Transverse colon (tissue), 4 donors: Measurements from ENCODE around the gene SLC2A4. TPM values are rescaled to one million over a fixed set of nuclear protein-coding genes. Genes with fewer than 3 reads are reported as not detected.
A peak's percentile ranks its signal among the peaks of the same experiment; 100 is the strongest.

Experiments
- DNase-seq: peaks from one replicate; pipeline ENCODE4 v3.0.0-alpha.2; 2019
- H3K27ac ChIP-seq, 4 donors: fragments of 200-600 bp; sonication (generic); 2 replicates each; pipeline ENCODE4 v1.5.1; 2016 to 2018; ENCODE audit warnings: inconsistent platforms in 4 of 4
- H3K27me3 ChIP-seq: fragments of 200-600 bp; sonication (generic); 2 replicates; pipeline ENCODE4 v1.5.1; 2017; ENCODE audit warnings: inconsistent platforms
- H3K36me3 ChIP-seq, 4 donors: fragments of 200-600 bp; sonication (generic); 2 replicates each; pipeline ENCODE4 v1.5.1; 2017 to 2019; ENCODE audit warnings: inconsistent platforms in 4 of 4
- H3K4me1 ChIP-seq, 4 donors: fragments of 200-600 bp; sonication (generic); 2 replicates each; pipeline ENCODE4 v1.5.1; 2017 to 2020; ENCODE audit warnings: inconsistent platforms in 4 of 4
- H3K4me3 ChIP-seq, 4 donors: fragments of 200-600 bp; sonication (generic); 1 replicate in 1 of 4; 2 replicates in 3 of 4; pipeline versions ENCODE4 v1.5.1 to v1.6.1; 2017 to 2019; ENCODE audit warnings: inconsistent platforms in 4 of 4
- H3K9me3 ChIP-seq, 2 donors: fragments of 200-600 bp; sonication (generic); 2 replicates each; pipeline ENCODE4 v1.5.1; 2017 to 2019; ENCODE audit warnings: inconsistent platforms in 2 of 2
- EP300 ChIP-seq: sonication (generic); formaldehyde crosslinking; IDR thresholded peaks from one replicate; pipeline ENCODE4 v1.6.1; 2017; ENCODE audit warnings: antibody characterized with exemption, low read depth
- POLR2A ChIP-seq: fragments of 450-650 bp; IDR thresholded peaks from one replicate; pipeline ENCODE4 v1.6.1; 2016; ENCODE audit warnings: antibody characterized with exemption, mild to moderate bottlenecking, moderate library complexity
- POLR2AphosphoS5 ChIP-seq, 3 donors: sonication (generic); formaldehyde crosslinking; IDR thresholded peaks; one replicate each; pipeline ENCODE4 v1.6.1; 2016; ENCODE audit warnings: antibody characterized with exemption in 3 of 3
- WGBS, 2 donors: methylation state at CpG; one replicate each; pipeline ENCODE4 v1.1.5; 2018; ENCODE audit warnings: low coverage in 1 of 2; 5-methylcytosine and 5-hydroxymethylcytosine counted together
- in situ Hi-C, 4 donors: fragments of 200-750 bp; cut with MboI; loops; one replicate each; pipeline versions ENCODE4 v1.15.0 to v1.15.1; 2017; ENCODE audit warnings: low sequenced_read_pairs in 3 of 4, low pct_ligation_motif_present in 1 of 4, low pct_unique_long_range_greater_than_20kb in 1 of 4
- intact Hi-C: fragments of 100-400 bp; cut with DNase I; formaldehyde crosslinking; loops from one replicate; pipeline ENCODE4 v1.15.1; 2023; ENCODE audit warnings: low total_unique reads
- total RNA-seq, 4 donors: library from RNA; depleted of rRNA; stranded (reverse); fragments of >200 nt; gene quantifications; one replicate each; pipeline ENCODE4 v1.1.0, GENCODE V29; 2016
- TF ChIP-seq, protein P1 (sequence below), 5 experiments: fragments of 200-600 bp in 3 of 5; fragments of 450-650 bp in 2 of 5; sonication (generic) in 3 of 5; IDR thresholded peaks; 1 replicate in 2 of 5; 2 replicates in 3 of 5; pipeline ENCODE4 v1.5.1; 2016 to 2017; ENCODE audit warnings: antibody characterized with exemption in 5 of 5, inconsistent platforms in 3 of 5, mild to moderate bottlenecking in 2 of 5, moderate library complexity in 1 of 5

Gene SLC2A4
- total RNA-seq, 4 donors from 2014 or later, result 9.7 to 35.5 (median 20.3) TPM

DNA sequence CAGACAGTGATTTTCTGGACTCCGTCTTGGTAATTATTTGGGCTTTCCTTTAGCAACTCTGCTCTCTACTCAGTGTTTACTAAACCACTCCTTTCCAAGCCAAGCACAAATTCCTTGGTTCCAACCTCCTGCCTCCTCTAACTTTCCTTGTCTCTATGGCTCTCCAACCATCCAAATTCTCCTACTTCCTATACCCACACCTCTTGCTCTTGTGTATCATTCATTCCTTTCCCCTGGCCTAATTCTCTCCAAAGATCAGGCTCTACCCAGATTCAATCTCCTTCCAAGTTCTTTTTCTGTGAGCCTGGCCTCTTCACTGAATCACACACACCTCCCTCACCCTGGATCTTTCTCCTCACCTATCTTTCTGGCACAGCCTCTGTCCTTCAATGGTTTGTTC is 46.5 kb downstream of the SLC2A4 start:
- H3K27ac ChIP-seq, result peak overlapping the region in 3 of 4 donors; percentile 90 to 93 (median 91)
- intact Hi-C loops, result no loop called here
- no peaks in the 10 kb centered on the region for H3K9me3 ChIP-seq
- no peak for DNase-seq
- H3K27me3 ChIP-seq, result no peaks in the 10 kb centered on the region
- peaks cover 7 to 21% (median 14%) of the 10 kb centered on the region in 4 donors for H3K4me1 ChIP-seq
- TF ChIP-seq POLR2A (no peak), EP300 (no peak), POLR2AphosphoS5 (IDR thresholded peaks at IDR 0.05) (no peak)
- TF ChIP-seq, protein P1, sequence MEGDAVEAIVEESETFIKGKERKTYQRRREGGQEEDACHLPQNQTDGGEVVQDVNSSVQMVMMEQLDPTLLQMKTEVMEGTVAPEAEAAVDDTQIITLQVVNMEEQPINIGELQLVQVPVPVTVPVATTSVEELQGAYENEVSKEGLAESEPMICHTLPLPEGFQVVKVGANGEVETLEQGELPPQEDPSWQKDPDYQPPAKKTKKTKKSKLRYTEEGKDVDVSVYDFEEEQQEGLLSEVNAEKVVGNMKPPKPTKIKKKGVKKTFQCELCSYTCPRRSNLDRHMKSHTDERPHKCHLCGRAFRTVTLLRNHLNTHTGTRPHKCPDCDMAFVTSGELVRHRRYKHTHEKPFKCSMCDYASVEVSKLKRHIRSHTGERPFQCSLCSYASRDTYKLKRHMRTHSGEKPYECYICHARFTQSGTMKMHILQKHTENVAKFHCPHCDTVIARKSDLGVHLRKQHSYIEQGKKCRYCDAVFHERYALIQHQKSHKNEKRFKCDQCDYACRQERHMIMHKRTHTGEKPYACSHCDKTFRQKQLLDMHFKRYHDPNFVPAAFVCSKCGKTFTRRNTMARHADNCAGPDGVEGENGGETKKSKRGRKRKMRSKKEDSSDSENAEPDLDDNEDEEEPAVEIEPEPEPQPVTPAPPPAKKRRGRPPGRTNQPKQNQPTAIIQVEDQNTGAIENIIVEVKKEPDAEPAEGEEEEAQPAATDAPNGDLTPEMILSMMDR (IDR thresholded peaks at IDR 0.05), result no peak
- in situ Hi-C loops, result loop anchor here in 1 of 4 donors (25.0 kb wide), 1 partner anchor 291 kb away; the partner anchor contains the start of genes SLC16A11 and SLC16A13
- 86 to 88% methylated on average over 1 of the region's 1 CpG for WGBS, 2 donors
- H3K36me3 ChIP-seq, result peaks cover 0 to 6% (median 0%) of the 10 kb centered on the region in 4 donors
- H3K4me3 ChIP-seq, result peak overlapping the region in 1 of 4 donors; percentile 82

DNA sequence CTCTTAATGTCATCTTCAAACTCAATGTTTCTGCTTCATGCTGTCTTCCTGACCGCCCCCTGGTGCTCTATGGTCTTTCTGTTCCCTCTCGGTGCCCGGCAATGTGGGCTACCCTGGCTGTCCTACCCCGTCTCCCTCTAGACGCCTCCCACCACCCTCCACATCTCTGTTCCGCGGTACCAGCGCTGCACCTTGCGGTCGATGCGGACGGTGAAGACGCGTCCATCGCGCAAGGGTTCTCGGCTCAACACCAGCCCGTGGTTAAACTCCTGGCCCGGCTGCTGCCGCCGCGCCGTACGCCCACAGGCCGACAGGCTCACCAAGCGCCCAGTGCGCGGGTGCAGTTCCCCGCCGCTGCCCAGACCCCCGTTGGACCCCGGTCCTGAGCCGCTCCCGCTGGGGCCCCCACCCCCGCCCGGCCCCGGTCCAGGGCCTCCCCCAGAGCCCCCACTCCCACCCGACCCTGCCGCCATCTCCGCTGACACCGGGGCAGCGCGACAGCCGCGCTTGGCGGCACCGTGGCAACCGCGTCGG is 47.4 kb downstream of the SLC2A4 start, which contains the start of gene NEURL4:
Gene NEURL4 (minus strand): TSS at position 496 of the 534 bp plus-strand sequence. CDS start 23 bp downstream, at position 473.
- no peaks in the 10 kb centered on the region for H3K9me3 ChIP-seq
- 0% methylated on average over 4 to 36 of the region's 50 CpGs for WGBS, 2 donors
- H3K36me3 ChIP-seq, result peaks cover 0 to under 1% (median 0%) of the 10 kb centered on the region in 4 donors
- H3K27ac ChIP-seq, result peak within 1 kb of the TSS; percentile 90 to 95 (median 92)
- H3K27me3 ChIP-seq, result no peaks in the 10 kb centered on the region
- peaks cover 7 to 21% (median 14%) of the 10 kb centered on the region in 4 donors for H3K4me1 ChIP-seq
- in situ Hi-C loops, result loop anchor here in 1 of 4 donors (25.0 kb wide), 1 partner anchor 292 kb away; the partner anchor contains the start of genes SLC16A11 and SLC16A13
- peak within 1 kb of the TSS; percentile 63 to 89 (median 77) for H3K4me3 ChIP-seq
- DNase-seq, result no peak
- TF ChIP-seq EP300, result no peak
- no peak for TF ChIP-seq POLR2A
- TF ChIP-seq, protein P1 (IDR thresholded peaks at IDR 0.05), result no peak
- TF ChIP-seq POLR2AphosphoS5 (IDR thresholded peaks at IDR 0.05), result no peak
- intact Hi-C loops, result no loop called here

DNA sequence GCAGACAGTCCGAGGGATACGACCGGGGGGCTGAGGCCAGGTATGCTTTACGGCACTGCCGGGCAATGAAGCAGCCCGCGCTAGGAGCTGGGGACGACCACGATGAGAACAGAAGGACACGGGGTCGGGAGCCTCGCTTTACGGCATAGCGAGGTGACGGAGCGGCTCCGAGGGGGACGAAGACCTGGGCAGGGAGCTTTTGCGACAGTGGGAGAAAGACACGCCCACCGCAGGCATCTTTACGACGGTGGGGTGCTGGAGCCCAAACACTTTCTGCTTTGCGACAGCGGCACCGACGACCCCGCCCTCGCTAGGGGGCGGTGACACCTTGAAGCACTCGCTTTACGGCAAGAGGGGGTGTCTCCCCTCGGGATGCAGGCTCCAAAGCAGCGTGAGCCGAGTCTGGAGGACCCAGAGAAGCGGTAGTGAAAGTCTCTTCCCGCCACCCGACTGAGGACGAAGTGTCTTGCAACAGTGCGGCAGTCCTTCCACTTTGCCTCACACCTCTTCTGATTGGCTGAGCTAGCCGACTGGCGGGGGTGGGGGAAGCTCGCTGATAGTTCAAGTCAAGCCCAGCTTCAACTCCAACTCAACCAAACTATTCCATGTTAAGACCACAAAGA is 48.0 kb downstream of the SLC2A4 start:
- H3K9me3 ChIP-seq, result no peaks in the 10 kb centered on the region
- in situ Hi-C loops, result loop anchor here in 1 of 4 donors (25.0 kb wide), 1 partner anchor 292 kb away; the partner anchor contains the start of genes SLC16A11 and SLC16A13

More for the DNA sequence above, 48.0 kb downstream of the SLC2A4 start:
- intact Hi-C loops, result no loop called here
- Histone ChIP-seq H3K4me3 (peak overlapping the region; percentile 63 to 89 (median 77)), H3K27ac (peak overlapping the region; percentile 90 to 95 (median 92)), H3K36me3 (no peaks in the 10 kb centered on the region), H3K27me3 (no peaks in the 10 kb centered on the region), H3K4me1 (peaks cover 7 to 21% (median 14%) of the 10 kb centered on the region in 4 donors)
- WGBS, 2 donors, result 0% methylated on average over 34 of the region's 43 CpGs; no CpG with 5 or more reads in 1 of the 2 donors
- peak; percentile 79 for TF ChIP-seq POLR2A
- TF ChIP-seq EP300, result no peak
- TF ChIP-seq, protein P1 (IDR thresholded peaks at IDR 0.05), result no peak
- TF ChIP-seq POLR2AphosphoS5 (IDR thresholded peaks at IDR 0.05), result peak; percentile 88 to 93 (median 89)
- peak; percentile 99 for DNase-seq
